Keratinocyte (primary cell): ENCODE measurements around the gene LY9. TPM values are rescaled to one million over a fixed set of nuclear protein-coding genes. Genes with fewer than 3 reads are reported as not detected.

ENCODE experiments used
- DNase-seq: peaks from one replicate; pipeline ENCODE4 v3.0.0-alpha.2; 2011; ENCODE audit warnings: low read depth, missing footprints, low spot score
- FAIRE-seq: peaks from 2 replicates; lab custom pipeline; 2011; peaks lifted over from hg19 to GRCh38; lab: Jason Lieb, UNC
- H2AFZ ChIP-seq: 2 replicates; pipeline ENCODE4 v1.6.0; 2012; ENCODE audit warnings: low read length, control low read depth, inconsistent platforms; ENCODE audit not compliant: control insufficient read depth
- H3K27ac ChIP-seq: 2 replicates; pipeline ENCODE4 v1.5.1; 2011; ENCODE audit warnings: low read length; ENCODE audit not compliant: control insufficient read depth, insufficient read depth
- H3K27me3 ChIP-seq: 3 replicates; pipeline ENCODE4 v1.6.0; 2011; ENCODE audit warnings: low read length; ENCODE audit not compliant: control insufficient read depth, insufficient read depth; ENCODE audit errors: extremely low read depth
- H3K36me3 ChIP-seq, 2 experiments: 2 replicates in 1 of 2; 3 replicates in 1 of 2; pipeline ENCODE4 v1.5.1; 2011; ENCODE audit warnings: low read length in 2 of 2, mild to moderate bottlenecking in 1 of 2; ENCODE audit not compliant: control insufficient read depth in 2 of 2, insufficient read depth in 2 of 2; ENCODE audit errors: extremely low read depth in 1 of 2
- H3K4me1 ChIP-seq: 3 replicates; pipeline ENCODE4 v1.5.1; 2011; ENCODE audit warnings: low read length; ENCODE audit not compliant: control insufficient read depth, insufficient read depth; ENCODE audit errors: extremely low read depth
- H3K4me2 ChIP-seq: 3 replicates; pipeline ENCODE4 v1.6.0; 2011; ENCODE audit warnings: low read depth, low read length; ENCODE audit not compliant: control insufficient read depth, insufficient read depth; ENCODE audit errors: extremely low read depth
- H3K4me3 ChIP-seq, 3 experiments: fragments of 200-600 bp in 1 of 3; sonication (generic) in 1 of 3; 2 replicates in 2 of 3; 3 replicates in 1 of 3; pipeline ENCODE4 v1.5.1; 2011 to 2016; ENCODE audit warnings: low read length in 3 of 3, mild to moderate bottlenecking in 3 of 3, control low read depth in 2 of 3, inconsistent platforms in 1 of 3, low read depth in 1 of 3, mixed read lengths in 1 of 3, mixed run types in 1 of 3, moderate library complexity in 1 of 3; ENCODE audit not compliant: control insufficient read depth in 2 of 3, insufficient read depth in 2 of 3; ENCODE audit errors: extremely low read depth in 1 of 3
- H3K79me2 ChIP-seq: 2 replicates; pipeline ENCODE4 v1.6.0; 2012; ENCODE audit warnings: low read length; ENCODE audit not compliant: control insufficient read depth, insufficient read depth
- H3K9ac ChIP-seq: 3 replicates; pipeline ENCODE4 v1.6.0; 2011; ENCODE audit warnings: low read length; ENCODE audit not compliant: control insufficient read depth, insufficient read depth; ENCODE audit errors: extremely low read depth
- H3K9me1 ChIP-seq: 3 replicates; pipeline ENCODE4 v1.6.0; 2011; ENCODE audit warnings: low read length; ENCODE audit not compliant: control insufficient read depth, insufficient read depth; ENCODE audit errors: extremely low read depth
- H3K9me3 ChIP-seq: 2 replicates; pipeline ENCODE4 v1.5.1; 2012; ENCODE audit warnings: low read depth, low read length; ENCODE audit not compliant: control insufficient read depth
- H4K20me1 ChIP-seq: 3 replicates; pipeline ENCODE4 v1.6.0; 2011; ENCODE audit warnings: low read length; ENCODE audit not compliant: control insufficient read depth, insufficient read depth; ENCODE audit errors: extremely low read depth
- EZH2 ChIP-seq: IDR thresholded peaks from one replicate; pipeline ENCODE4 v1.6.1; 2012; ENCODE audit warnings: inconsistent platforms, mild to moderate bottlenecking, low read length, moderate library complexity
- dilution Hi-C: fragments of 300-500 bp; cut with MboI; formaldehyde crosslinking; loops from one replicate; pipeline ENCODE4 v1.7.0; 2020; ENCODE audit warnings: low sequenced_read_pairs; ENCODE audit not compliant: extremely low pct_ligation_motif_present
- polyA plus RNA-seq, 5 experiments: library from polyadenylated mRNA; depleted of rRNA in 3 of 5; stranded (reverse) in 3 of 5; stranded (forward) in 1 of 5; unstranded in 1 of 5; fragments of >200 nt; gene quantifications; 1 replicate in 1 of 5; 2 replicates in 3 of 5; 3 replicates in 1 of 5; pipeline versions ENCODE4 v1.2.1 to v1.2.3, GENCODE V29; 2011 to 2012; ENCODE audit warnings: missing spikeins in 2 of 5, low read depth in 1 of 5, low replicate concordance in 1 of 5
- TF ChIP-seq, protein P1 (sequence below), 3 experiments: IDR thresholded peaks in 1 of 3; conservative IDR thresholded peaks in 1 of 3; optimal IDR thresholded peaks in 1 of 3; 2 replicates in 2 of 3; 3 replicates in 1 of 3; pipeline versions ENCODE3 to v1.5.1; 2011; ENCODE audit warnings: low read length in 3 of 3, mild to moderate bottlenecking in 3 of 3, moderate library complexity in 2 of 3, control low read depth in 1 of 3, inconsistent platforms in 1 of 3; ENCODE audit not compliant: insufficient read depth in 2 of 3; ENCODE audit errors: extremely low read depth in 1 of 3

Gene LY9
- polyA plus RNA-seq, 1 donor (not counting 4 experiments of a cell fraction or from before 2014, with no cell fraction given), result not detected

- dilution Hi-C loops, result no loop called here
- Histone ChIP-seq H3K4me2 (no peak overlapping the region), H3K36me3 (no peaks in the 10 kb centered on the region), H3K27me3 (peaks cover 3% of the 10 kb centered on the region), H3K9ac (no peak overlapping the region), H3K9me1 (no peaks in the 10 kb centered on the region), H3K4me1 (peaks cover 2% of the 10 kb centered on the region), H3K9me3 (no peaks in the 10 kb centered on the region), H3K4me3 (no peak overlapping the region), H3K27ac (no peak overlapping the region), H4K20me1 (no peaks in the 10 kb centered on the region), H2AFZ (no peak overlapping the region), H3K79me2 (no peaks in the 10 kb centered on the region)
- FAIRE-seq, result no peak
- no peak for DNase-seq
- no peak for TF ChIP-seq EZH2
- TF ChIP-seq, protein P1, sequence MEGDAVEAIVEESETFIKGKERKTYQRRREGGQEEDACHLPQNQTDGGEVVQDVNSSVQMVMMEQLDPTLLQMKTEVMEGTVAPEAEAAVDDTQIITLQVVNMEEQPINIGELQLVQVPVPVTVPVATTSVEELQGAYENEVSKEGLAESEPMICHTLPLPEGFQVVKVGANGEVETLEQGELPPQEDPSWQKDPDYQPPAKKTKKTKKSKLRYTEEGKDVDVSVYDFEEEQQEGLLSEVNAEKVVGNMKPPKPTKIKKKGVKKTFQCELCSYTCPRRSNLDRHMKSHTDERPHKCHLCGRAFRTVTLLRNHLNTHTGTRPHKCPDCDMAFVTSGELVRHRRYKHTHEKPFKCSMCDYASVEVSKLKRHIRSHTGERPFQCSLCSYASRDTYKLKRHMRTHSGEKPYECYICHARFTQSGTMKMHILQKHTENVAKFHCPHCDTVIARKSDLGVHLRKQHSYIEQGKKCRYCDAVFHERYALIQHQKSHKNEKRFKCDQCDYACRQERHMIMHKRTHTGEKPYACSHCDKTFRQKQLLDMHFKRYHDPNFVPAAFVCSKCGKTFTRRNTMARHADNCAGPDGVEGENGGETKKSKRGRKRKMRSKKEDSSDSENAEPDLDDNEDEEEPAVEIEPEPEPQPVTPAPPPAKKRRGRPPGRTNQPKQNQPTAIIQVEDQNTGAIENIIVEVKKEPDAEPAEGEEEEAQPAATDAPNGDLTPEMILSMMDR (optimal IDR thresholded peaks at IDR 0.05 in 1 of 3, IDR thresholded peaks at IDR 0.05 in 1 of 3, conservative IDR thresholded peaks at IDR 0.05 in 1 of 3; ENCODE audit: extremely low read depth in 1 of 3, insufficient read depth in 2 of 3, low read length in 3 of 3), result no peak
Measured at GRCh38 chr1:160855181-160855981, 59.4 kb downstream of the LY9 start.

GRCh38 chr1:160858097-160858496 is 62.1 kb downstream of the LY9 start:
- Histone ChIP-seq H3K4me1 (peaks cover 2% of the 10 kb centered on the region), H3K4me2 (no peak overlapping the region), H3K9me1 (no peaks in the 10 kb centered on the region), H3K79me2 (no peaks in the 10 kb centered on the region), H4K20me1 (no peaks in the 10 kb centered on the region), H3K27ac (no peak overlapping the region), H3K4me3 (no peak overlapping the region), H3K27me3 (peaks cover 3% of the 10 kb centered on the region), H3K36me3 (no peaks in the 10 kb centered on the region), H3K9ac (no peak overlapping the region), H2AFZ (no peak overlapping the region), H3K9me3 (no peaks in the 10 kb centered on the region)
- dilution Hi-C loops, result no loop called here
- TF ChIP-seq EZH2, result no peak
- TF ChIP-seq, protein P1 (optimal IDR thresholded peaks at IDR 0.05 in 1 of 3, IDR thresholded peaks at IDR 0.05 in 1 of 3, conservative IDR thresholded peaks at IDR 0.05 in 1 of 3; ENCODE audit: extremely low read depth in 1 of 3, insufficient read depth in 2 of 3, low read length in 3 of 3), result no peak
- no peak for FAIRE-seq
- DNase-seq, result no peak
